NCI-H146 treated with DMSO at 0.1 percent for 48 hours (cell line): ENCODE results near the gene DGKB.

Experiments used
- DNase-seq: peaks from one replicate; lab custom pipeline; 2025; ENCODE audit not compliant: unreplicated experiment; lab: John Stamatoyannopoulos, UW

The DGKB gene

GRCh38 chr7:14861456-14861855, 41.1 kb downstream of the DGKB start:
- DNase-seq = peak; percentile 5

GRCh38 chr7:14859267-14859666, 43.3 kb downstream of the DGKB start:
- DNase-seq = peak; percentile 23

GRCh38 chr7:14858866-14859265, 43.7 kb downstream of the DGKB start:
- DNase-seq = peak; percentile 81

GRCh38 chr7:14858410-14858809, 44.1 kb downstream of the DGKB start:
- peak; percentile 90 for DNase-seq

GRCh38 chr7:14855033-14855794, 47.3 kb downstream of the DGKB start:
- no peak for DNase-seq

GRCh38 chr7:14854471-14854870, 48.1 kb downstream of the DGKB start:
- DNase-seq = no peak

GRCh38 chr7:14851610-14852009, 50.9 kb downstream of the DGKB start:
- DNase-seq = no peak

- DNase-seq = no peak
These were observed 52.5 kb downstream of the DGKB start for GRCh38 chr7:14850039-14850438.

GRCh38 chr7:14846405-14846804, 56.1 kb downstream of the DGKB start:
- DNase-seq = no peak

GRCh38 chr7:14843755-14844154, 58.8 kb downstream of the DGKB start:
- no peak for DNase-seq

GRCh38 chr7:14842523-14842922, 60.0 kb downstream of the DGKB start:
- no peak for DNase-seq

GRCh38 chr7:14841869-14842268, 60.7 kb downstream of the DGKB start:
- DNase-seq = no peak

- no peak for DNase-seq
These were observed 61.5 kb downstream of the DGKB start for GRCh38 chr7:14841086-14841485.

- DNase-seq = no peak
These were observed 63.2 kb downstream of the DGKB start for GRCh38 chr7:14839307-14839706.

GRCh38 chr7:14837216-14837615, 65.3 kb downstream of the DGKB start:
- peak; percentile 46 for DNase-seq

- DNase-seq = peak; percentile 86
These were observed 65.9 kb downstream of the DGKB start for GRCh38 chr7:14836571-14837189.

GRCh38 chr7:14836006-14836405, 66.5 kb downstream of the DGKB start:
- DNase-seq = no peak

GRCh38 chr7:14835384-14835783, 67.2 kb downstream of the DGKB start:
- peak; percentile 95 for DNase-seq

- no peak for DNase-seq
These were observed 67.7 kb downstream of the DGKB start for GRCh38 chr7:14834883-14835282.

GRCh38 chr7:14834456-14834855, 68.1 kb downstream of the DGKB start:
- no peak for DNase-seq

- DNase-seq = no peak
These were observed 68.8 kb downstream of the DGKB start for GRCh38 chr7:14833707-14834106.

GRCh38 chr7:14828053-14828452, 74.5 kb downstream of the DGKB start:
- DNase-seq = no peak

- DNase-seq = no peak
These were observed 76.1 kb downstream of the DGKB start for GRCh38 chr7:14826426-14826825.
